Measurements from ENCODE around the gene DENND1B.
"Not testable (repeated sequence)": the region's sequence is repeated elsewhere in the genome, so short reads cannot be mapped to it uniquely, and the experiment has no call there.

GRCh38 chr1:197491505-197491904 is 283.8 kb downstream of the DENND1B start:
- TF ChIP-seq CTCF (IDR thresholded peaks at IDR 0.05 in 2 of 3, conservative IDR thresholded peaks at IDR 0.05 in 1 of 3; ENCODE audit: borderline replicate concordance in 1 of 3, insufficient read depth in 1 of 3, low read depth in 2 of 3, low read length in 2 of 3); CBX3 (IDR thresholded peaks at IDR 0.05; ENCODE audit: low read depth): not testable (repeated sequence)

Data from HCT116 (cell line).